ENCODE measurements around the gene RAB6A.

Gene RAB6A

DNA sequence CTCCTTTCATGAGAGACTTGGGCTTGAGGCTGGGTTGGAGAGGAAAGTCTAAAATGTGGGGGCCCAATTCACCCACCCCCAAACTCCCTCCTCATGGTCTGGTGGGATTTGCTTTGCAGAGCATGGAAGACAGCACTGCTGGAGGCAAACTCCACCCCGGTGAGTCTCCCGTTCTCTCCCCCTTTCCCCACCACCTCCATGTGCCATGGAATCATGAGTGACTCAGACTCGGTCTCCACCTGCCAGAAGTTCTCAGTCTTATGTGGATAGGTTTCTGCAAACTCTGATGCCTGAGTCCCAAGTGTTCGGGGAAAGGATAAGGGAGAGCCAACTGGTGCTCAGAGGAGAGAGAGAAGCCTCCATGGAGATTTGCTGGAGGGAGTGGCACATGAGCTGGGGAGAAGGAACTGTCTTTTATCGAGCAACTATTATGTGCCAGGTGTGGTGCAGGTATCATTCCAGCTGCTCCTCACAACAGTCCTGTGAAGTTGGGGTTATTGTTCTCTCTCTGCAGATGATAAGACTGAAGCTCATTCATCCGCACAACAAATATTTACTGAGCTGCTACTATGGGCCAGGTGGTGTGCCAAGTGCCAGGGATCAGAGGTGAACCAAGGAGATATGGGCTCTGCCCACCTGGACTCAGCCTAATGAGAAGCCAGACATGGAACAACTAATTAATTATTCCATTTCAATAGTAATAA lies 107.9 kb downstream of the RAB6A start:
- TF ChIP-seq, protein P1, sequence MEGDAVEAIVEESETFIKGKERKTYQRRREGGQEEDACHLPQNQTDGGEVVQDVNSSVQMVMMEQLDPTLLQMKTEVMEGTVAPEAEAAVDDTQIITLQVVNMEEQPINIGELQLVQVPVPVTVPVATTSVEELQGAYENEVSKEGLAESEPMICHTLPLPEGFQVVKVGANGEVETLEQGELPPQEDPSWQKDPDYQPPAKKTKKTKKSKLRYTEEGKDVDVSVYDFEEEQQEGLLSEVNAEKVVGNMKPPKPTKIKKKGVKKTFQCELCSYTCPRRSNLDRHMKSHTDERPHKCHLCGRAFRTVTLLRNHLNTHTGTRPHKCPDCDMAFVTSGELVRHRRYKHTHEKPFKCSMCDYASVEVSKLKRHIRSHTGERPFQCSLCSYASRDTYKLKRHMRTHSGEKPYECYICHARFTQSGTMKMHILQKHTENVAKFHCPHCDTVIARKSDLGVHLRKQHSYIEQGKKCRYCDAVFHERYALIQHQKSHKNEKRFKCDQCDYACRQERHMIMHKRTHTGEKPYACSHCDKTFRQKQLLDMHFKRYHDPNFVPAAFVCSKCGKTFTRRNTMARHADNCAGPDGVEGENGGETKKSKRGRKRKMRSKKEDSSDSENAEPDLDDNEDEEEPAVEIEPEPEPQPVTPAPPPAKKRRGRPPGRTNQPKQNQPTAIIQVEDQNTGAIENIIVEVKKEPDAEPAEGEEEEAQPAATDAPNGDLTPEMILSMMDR (IDR thresholded peaks at IDR 0.05) = no peak

DNA sequence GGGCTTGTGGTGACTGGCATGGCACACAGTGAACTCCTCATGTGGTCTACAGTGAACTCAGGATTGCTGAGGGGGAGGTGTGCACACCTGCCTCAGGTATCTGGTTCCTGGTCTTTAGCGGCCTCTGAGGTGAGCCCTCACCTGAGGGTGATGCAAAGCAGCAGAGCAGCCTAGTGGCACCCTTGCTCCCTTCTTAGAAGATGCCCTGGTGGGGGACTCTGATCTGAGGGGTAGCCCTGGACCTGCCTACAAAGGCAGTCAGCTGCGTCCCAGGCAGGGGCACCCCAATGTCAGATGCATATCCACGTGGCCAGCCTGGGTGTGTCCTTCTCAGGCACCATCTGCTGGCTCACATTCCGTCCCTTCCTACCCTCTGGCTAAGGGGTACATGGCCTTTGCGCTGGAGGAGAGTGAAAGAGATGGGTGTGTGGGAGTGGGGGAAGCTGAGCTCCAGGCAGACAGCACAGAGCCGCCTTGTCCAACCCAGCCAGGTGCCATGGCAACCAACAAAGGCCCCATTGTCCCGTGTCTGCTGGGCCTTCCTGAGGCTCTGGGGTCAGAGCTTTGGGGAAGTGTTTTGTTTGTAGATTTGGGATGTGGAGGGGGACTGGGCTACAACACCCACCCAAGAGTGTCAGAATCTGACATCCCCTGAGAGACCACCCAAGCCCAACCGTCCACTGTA lies 108.7 kb downstream of the RAB6A start:
- TF ChIP-seq, protein P1 (IDR thresholded peaks at IDR 0.05) = no peak

DNA sequence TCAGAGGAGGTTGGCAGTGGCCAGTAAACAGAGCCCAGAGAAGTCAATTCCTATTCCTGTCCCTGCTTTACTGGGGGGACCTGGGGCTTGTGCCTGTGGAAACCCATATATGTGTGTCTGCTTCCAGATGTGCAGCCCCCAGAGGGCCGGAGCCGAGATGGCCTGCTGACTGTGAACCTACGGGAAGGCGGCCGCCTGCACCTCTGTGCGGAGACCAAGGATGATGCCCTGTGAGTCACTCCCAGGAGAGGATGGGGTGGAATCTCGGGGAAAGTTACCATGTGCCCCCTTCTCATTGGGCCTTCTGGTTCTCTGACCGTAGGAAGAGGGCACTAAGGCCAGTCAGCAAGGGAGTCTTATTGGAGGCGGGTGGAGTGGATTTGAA lies 109.2 kb downstream of the RAB6A start:
- TF ChIP-seq, protein P1 (IDR thresholded peaks at IDR 0.05) = no peak

DNA sequence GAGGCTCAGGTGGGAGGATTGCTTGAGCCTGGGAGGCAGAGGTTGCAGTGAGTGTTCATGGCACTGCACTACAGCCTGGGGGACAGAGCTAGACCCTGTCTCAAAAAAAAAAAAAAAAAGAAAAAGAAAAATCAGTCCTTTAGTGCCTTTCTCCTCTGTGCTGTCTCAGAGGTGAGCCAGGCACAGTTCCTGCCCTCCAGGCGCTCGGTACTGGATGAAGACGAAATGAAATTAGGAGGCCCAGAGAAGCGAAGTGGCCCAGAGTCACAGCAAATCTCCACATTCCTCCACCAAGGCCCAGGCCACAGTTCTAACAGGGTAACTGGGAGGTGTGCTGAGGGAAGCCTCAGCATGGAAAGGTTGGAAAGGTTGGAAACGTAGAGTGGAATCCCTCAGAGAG lies 109.6 kb downstream of the RAB6A start:
- TF ChIP-seq, protein P1 (IDR thresholded peaks at IDR 0.05) = no peak

DNA sequence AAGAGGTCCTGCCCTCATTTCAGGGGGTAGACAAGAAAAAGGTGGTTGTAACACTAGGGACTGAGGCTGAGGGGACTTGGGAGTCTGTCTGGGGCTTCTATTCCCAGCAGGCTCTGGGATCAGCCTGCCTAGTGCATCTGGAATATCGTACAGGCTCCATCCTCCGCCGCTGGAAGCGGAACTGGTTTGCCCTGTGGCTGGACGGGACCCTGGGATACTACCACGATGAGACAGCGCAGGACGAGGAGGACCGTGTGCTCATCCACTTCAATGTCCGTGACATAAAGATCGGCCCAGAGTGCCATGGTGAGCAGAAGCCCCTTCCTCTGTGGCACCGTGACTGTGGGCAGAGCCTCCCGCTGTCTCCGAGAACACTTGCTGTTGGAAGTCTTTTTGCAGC lies 110.5 kb downstream of the RAB6A start:
- TF ChIP-seq, protein P1 (IDR thresholded peaks at IDR 0.05) = no peak

DNA sequence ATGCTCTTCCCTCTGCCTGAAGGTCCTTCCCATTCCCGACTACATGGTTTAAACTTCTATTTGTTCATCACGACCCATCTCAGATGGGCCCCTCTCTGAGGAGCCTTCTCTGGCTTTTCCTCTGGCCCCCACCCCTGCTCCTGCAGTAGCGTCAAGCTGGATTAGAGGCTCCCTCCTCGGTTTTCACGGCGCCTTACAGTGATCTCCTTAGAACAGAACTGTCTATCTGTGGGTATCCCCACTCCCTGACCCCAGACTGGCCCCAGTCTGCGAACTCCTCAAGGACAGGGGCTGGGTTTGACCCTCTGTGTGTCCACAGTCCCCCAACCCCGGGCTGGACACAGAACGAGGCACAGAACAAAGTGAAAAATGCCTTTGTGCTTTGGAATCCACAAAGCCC lies 111.7 kb downstream of the RAB6A start:
- TF ChIP-seq, protein P1 (IDR thresholded peaks at IDR 0.05) = no peak

DNA sequence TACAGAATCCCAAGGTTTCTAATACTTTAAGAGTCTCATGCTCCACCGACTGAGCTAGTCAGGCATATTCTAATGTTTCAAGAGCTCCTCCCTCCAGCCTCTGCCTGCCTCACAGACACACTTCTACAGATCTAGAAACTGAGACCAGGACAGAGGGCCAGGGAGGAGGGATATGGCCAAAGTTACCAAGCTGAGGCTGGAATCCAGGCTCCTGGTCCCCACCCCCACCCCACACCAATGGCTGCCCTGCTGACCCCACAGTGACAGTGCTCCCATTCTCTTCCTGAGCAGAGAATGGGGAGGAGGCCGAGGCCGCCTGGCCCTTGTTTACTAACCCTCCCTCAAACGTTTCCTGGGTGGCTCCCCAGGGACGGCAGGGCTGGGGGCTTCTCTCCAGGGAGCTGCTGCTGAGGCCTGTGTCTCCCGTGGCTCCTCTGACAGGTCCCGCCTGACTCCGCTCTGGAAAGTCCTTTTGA lies 112.3 kb downstream of the RAB6A start:
- TF ChIP-seq, protein P1 (IDR thresholded peaks at IDR 0.05) = no peak
